Endothelial cell of umbilical vein (primary cell): ENCODE results near the gene CCR7. TPM values are rescaled to one million over a fixed set of nuclear protein-coding genes. Genes with fewer than 3 reads are reported as not detected.

ENCODE experiments used
- BruUV-seq: library from RNA; stranded (reverse); fragments of 400-500 nt; replicated peaks from 2 replicates; lab custom pipeline; 2021; lab: Mats Ljungman, UMichigan
- CTCF ChIA-PET: fragments of 300-600, 350-600 bp; sonication (Branson Sonifier 250); formaldehyde crosslinking; loops from one replicate; lab custom pipeline; 2021; ENCODE audit warnings: antibody characterized with exemption, inconsistent platforms; lab: Charles Lee
- POLR2A ChIA-PET: fragments of 300-600, 350-600 bp; sonication (Branson Sonifier 250); formaldehyde crosslinking; loops from one replicate; lab custom pipeline; 2021; ENCODE audit warnings: antibody characterized with exemption, inconsistent platforms; lab: Charles Lee
- DNase-seq: peaks from one replicate; pipeline ENCODE4 v3.0.0-alpha.2; 2011; ENCODE audit warnings: low read depth, low spot score
- FAIRE-seq: peaks from 2 replicates; lab custom pipeline; 2011; peaks lifted over from hg19 to GRCh38; lab: Jason Lieb, UNC
- H2AFZ ChIP-seq: 2 replicates; pipeline ENCODE4 v1.6.0; 2012; ENCODE audit warnings: low read depth, low read length, control low read depth, inconsistent platforms
- H3K27ac ChIP-seq: 2 replicates; pipeline ENCODE4 v1.5.1; 2011; ENCODE audit warnings: low read depth, mild to moderate bottlenecking, control low read depth, low read length, moderate library complexity; ENCODE audit not compliant: insufficient read depth
- H3K27me3 ChIP-seq, 2 experiments: 2 replicates each; pipeline versions ENCODE4 v1.6.0 to v1.6.1; 2011; ENCODE audit warnings: low read length in 2 of 2, mixed read lengths in 1 of 2; ENCODE audit not compliant: control insufficient read depth in 2 of 2, insufficient read depth in 2 of 2
- H3K36me3 ChIP-seq, 2 experiments: 2 replicates in 1 of 2; 3 replicates in 1 of 2; pipeline ENCODE4 v1.5.1; 2011; ENCODE audit warnings: low read length in 2 of 2, mild to moderate bottlenecking in 1 of 2, moderate library complexity in 1 of 2; ENCODE audit not compliant: control insufficient read depth in 2 of 2, insufficient read depth in 2 of 2; ENCODE audit errors: extremely low read depth in 1 of 2
- H3K4me1 ChIP-seq: 3 replicates; pipeline ENCODE4 v1.5.1; 2011; ENCODE audit warnings: mild to moderate bottlenecking, low read length; ENCODE audit not compliant: control insufficient read depth, insufficient read depth; ENCODE audit errors: extremely low read depth
- H3K4me2 ChIP-seq: 2 replicates; pipeline ENCODE4 v1.6.1; 2011; ENCODE audit warnings: low read length, control low read depth, mixed read lengths; ENCODE audit not compliant: insufficient read depth
- H3K4me3 ChIP-seq, 3 experiments: fragments of 200-600 bp in 1 of 3; sonication (generic), shearing (Covaris generic) in 1 of 3; replicated peaks in 1 of 3; 2 replicates each; pipeline ENCODE4 v1.5.1; 2011 to 2016; ENCODE audit warnings: control low read depth in 3 of 3, low read length in 3 of 3, mild to moderate bottlenecking in 2 of 3, inconsistent platforms in 1 of 3, low read depth in 1 of 3, moderate library complexity in 1 of 3; ENCODE audit not compliant: insufficient read depth in 1 of 3
- H3K79me2 ChIP-seq: 2 replicates; pipeline ENCODE4 v1.6.0; 2012; ENCODE audit warnings: low read length, inconsistent platforms; ENCODE audit not compliant: control insufficient read depth, insufficient read depth
- H3K9ac ChIP-seq: replicated peaks from 2 replicates; pipeline ENCODE3; 2011; ENCODE audit warnings: low read length, control low read depth; ENCODE audit not compliant: insufficient read depth; ENCODE audit errors: extremely low read depth
- H3K9me1 ChIP-seq: replicated peaks from 3 replicates; pipeline ENCODE4 v1.6.0; 2011; ENCODE audit warnings: mild to moderate bottlenecking, low read length; ENCODE audit not compliant: control insufficient read depth, insufficient read depth; ENCODE audit errors: extremely low read depth
- H3K9me3 ChIP-seq: replicated peaks from 2 replicates; pipeline ENCODE4 v1.5.1; 2012; ENCODE audit warnings: low read length, inconsistent platforms; ENCODE audit not compliant: control insufficient read depth, insufficient read depth
- H4K20me1 ChIP-seq: replicated peaks from 2 replicates; pipeline ENCODE3; 2011; ENCODE audit warnings: mild to moderate bottlenecking, low read length; ENCODE audit not compliant: control insufficient read depth, insufficient read depth; ENCODE audit errors: extremely low read depth
- EZH2 ChIP-seq: IDR thresholded peaks from 2 replicates; pipeline ENCODE4 v1.6.1; 2012; ENCODE audit warnings: borderline replicate concordance, low read depth, mild to moderate bottlenecking, moderate library complexity, low read length, inconsistent platforms; ENCODE audit not compliant: severe bottlenecking
- FOS ChIP-seq: IDR thresholded peaks from 2 replicates; pipeline ENCODE4 v1.6.1; 2011; ENCODE audit warnings: mild to moderate bottlenecking, low read length, moderate library complexity, borderline replicate concordance; ENCODE audit not compliant: insufficient read depth
- GATA2 ChIP-seq: IDR thresholded peaks from 2 replicates; pipeline ENCODE4 v1.7.0; 2011; ENCODE audit warnings: low read depth, mild to moderate bottlenecking, moderate library complexity, mixed read lengths, low read length; ENCODE audit not compliant: insufficient read length, insufficient read depth
- JUN ChIP-seq: IDR thresholded peaks from 2 replicates; pipeline ENCODE4 v1.6.1; 2011; ENCODE audit warnings: borderline replicate concordance, low read depth; ENCODE audit not compliant: insufficient read length, insufficient read depth
- MYC ChIP-seq: IDR thresholded peaks from one replicate; pipeline ENCODE4 v1.6.1; 2011; ENCODE audit warnings: mild to moderate bottlenecking, low read depth, low read length
- POLR2A ChIP-seq: IDR thresholded peaks from 2 replicates; pipeline ENCODE4 v1.6.1; 2012; ENCODE audit warnings: low read depth, mild to moderate bottlenecking, control low read depth, low read length
- POLR2AphosphoS5 ChIP-seq: IDR thresholded peaks from 2 replicates; pipeline ENCODE4 v1.6.1; 2012; ENCODE audit warnings: low read depth, mild to moderate bottlenecking, control low read depth, low read length, moderate library complexity; ENCODE audit not compliant: insufficient read depth
- dilution Hi-C: fragments of 300-500 bp; cut with MboI; formaldehyde crosslinking; loops from one replicate; pipeline ENCODE4 v1.15.0; 2019; ENCODE audit warnings: low sequenced_read_pairs; ENCODE audit not compliant: extremely low pct_ligation_motif_present
- intact Hi-C: fragments of 100-400 bp; cut with micrococcal nuclease; formaldehyde crosslinking; loops from one replicate; pipeline ENCODE4 v1.10.0; 2022
- polyA plus RNA-seq, 4 experiments: library from polyadenylated mRNA; depleted of rRNA in 3 of 4; stranded (reverse) in 3 of 4; unstranded in 1 of 4; fragments of >200 nt; gene quantifications; 2 replicates each; pipeline versions ENCODE4 v1.2.1 to v1.2.3, GENCODE V29; 2011 to 2012; ENCODE audit warnings: missing spikeins in 1 of 4
- total RNA-seq: library from RNA; stranded (reverse); gene quantifications from 2 replicates; pipeline ENCODE4 v1.2.3, GENCODE V29; 2021
- TF ChIP-seq, protein P1 (sequence below): IDR thresholded peaks from 2 replicates; pipeline ENCODE4 v1.6.1; 2011; ENCODE audit not compliant: insufficient read depth, insufficient read length
- TF ChIP-seq, protein P2 (sequence below), 2 donors: IDR thresholded peaks; 1 replicate in 1 of 2; 2 replicates in 1 of 2; pipeline ENCODE4 v1.5.1; 2011; ENCODE audit warnings: low read length in 2 of 2, mild to moderate bottlenecking in 2 of 2, moderate library complexity in 2 of 2, control low read depth in 1 of 2, inconsistent platforms in 1 of 2, low read depth in 1 of 2; ENCODE audit not compliant: insufficient read depth in 1 of 2; ENCODE audit errors: extremely low read depth in 1 of 2

CCR7 gene
- total and polyA plus RNA-seq, 2 donors (not counting 3 experiments of a cell fraction or from before 2014, with no cell fraction given): 0.18 TPM; not detected in 1

DNA sequence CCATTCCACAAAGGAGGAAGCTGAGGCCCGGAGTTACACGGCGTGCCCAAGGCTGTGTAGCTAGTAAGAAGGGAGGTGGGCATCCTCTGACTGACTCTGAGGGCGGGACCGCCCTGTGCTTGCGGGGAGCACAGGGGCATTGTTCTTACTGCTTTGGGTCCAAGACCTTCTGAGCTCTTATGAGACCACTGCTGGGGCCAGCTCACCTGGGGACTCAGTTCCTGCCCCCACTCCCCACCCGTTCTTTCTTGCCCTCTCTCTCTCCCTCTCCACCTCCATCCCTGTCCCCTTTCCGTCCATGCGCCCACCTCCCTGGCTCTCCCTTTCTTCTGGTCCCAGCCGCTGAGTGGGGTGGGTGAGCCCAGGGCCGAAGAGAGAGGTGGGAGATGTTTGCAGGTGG, 19.6 kb downstream of the CCR7 start:
- Histone ChIP-seq H4K20me1 (no peaks in the 10 kb centered on the region), H3K4me2 (no peak overlapping the region), H3K9ac (no peak overlapping the region), H3K27me3 (no peaks in the 10 kb centered on the region), H3K4me3 (no peak overlapping the region), H3K9me3 (no peaks in the 10 kb centered on the region), H3K9me1 (no peaks in the 10 kb centered on the region), H2AFZ (no peak overlapping the region), H3K4me1 (peaks cover 11% of the 10 kb centered on the region), H3K79me2 (no peaks in the 10 kb centered on the region), H3K36me3 (no peaks in the 10 kb centered on the region), H3K27ac (no peak overlapping the region)
- FAIRE-seq: no peak
- dilution Hi-C loops (no loop called here), intact Hi-C loops (no loop called here)
- no peak for TF ChIP-seq FOS
- TF ChIP-seq POLR2A: no peak
- TF ChIP-seq, protein P1, sequence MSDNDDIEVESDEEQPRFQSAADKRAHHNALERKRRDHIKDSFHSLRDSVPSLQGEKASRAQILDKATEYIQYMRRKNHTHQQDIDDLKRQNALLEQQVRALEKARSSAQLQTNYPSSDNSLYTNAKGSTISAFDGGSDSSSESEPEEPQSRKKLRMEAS: no peak
- TF ChIP-seq, protein P2, sequence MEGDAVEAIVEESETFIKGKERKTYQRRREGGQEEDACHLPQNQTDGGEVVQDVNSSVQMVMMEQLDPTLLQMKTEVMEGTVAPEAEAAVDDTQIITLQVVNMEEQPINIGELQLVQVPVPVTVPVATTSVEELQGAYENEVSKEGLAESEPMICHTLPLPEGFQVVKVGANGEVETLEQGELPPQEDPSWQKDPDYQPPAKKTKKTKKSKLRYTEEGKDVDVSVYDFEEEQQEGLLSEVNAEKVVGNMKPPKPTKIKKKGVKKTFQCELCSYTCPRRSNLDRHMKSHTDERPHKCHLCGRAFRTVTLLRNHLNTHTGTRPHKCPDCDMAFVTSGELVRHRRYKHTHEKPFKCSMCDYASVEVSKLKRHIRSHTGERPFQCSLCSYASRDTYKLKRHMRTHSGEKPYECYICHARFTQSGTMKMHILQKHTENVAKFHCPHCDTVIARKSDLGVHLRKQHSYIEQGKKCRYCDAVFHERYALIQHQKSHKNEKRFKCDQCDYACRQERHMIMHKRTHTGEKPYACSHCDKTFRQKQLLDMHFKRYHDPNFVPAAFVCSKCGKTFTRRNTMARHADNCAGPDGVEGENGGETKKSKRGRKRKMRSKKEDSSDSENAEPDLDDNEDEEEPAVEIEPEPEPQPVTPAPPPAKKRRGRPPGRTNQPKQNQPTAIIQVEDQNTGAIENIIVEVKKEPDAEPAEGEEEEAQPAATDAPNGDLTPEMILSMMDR (IDR thresholded peaks at IDR 0.05; ENCODE audit: extremely low read depth in 1 of 2, insufficient read depth in 1 of 2, low read depth in 1 of 2, low read length in 2 of 2): no peak
- no peak for TF ChIP-seq JUN
- TF ChIP-seq GATA2: no peak
- TF ChIP-seq POLR2AphosphoS5: no peak
- TF ChIP-seq MYC: no peak
- TF ChIP-seq EZH2: no peak
- no peak for DNase-seq
- POLR2A ChIA-PET: no interaction called here
- BruUV-seq: no TSS peak
- CTCF ChIA-PET: interaction anchor here (0.7 to 1.7 kb wide), 3 partner anchors 9 to 14 kb away, joined by 3 to 5 read pairs (median 3); no protein-coding TSS in a partner anchor
